K562 (cell line): ENCODE measurements around the gene RBPMS2. TPM values are rescaled to one million over a fixed set of nuclear protein-coding genes. Genes with fewer than 3 reads are reported as not detected.

Source experiments
- ATAC-seq: fragments of 200-7000 bp; cut with Tn5 transposase; 3 replicates; pipeline ENCODE4 v1.9.1; 2020; ENCODE audit warnings: moderate library complexity
- BruUV-seq: library from RNA; stranded (reverse); fragments of 400-500 nt; replicated peaks from 2 replicates; lab custom pipeline; 2021; lab: Mats Ljungman, UMichigan
- CTCF ChIA-PET: fragments of 300-600 bp; formaldehyde crosslinking; extraction: SDS; loops from one replicate; lab custom pipeline; 2021; ENCODE audit warnings: low intra/inter-chr PET ratio; lab: Yijun Ruan, JAX
- POLR2A ChIA-PET: fragments of 300-600, 350-650 bp; sonication (Branson Sonifier 250); formaldehyde crosslinking; extraction: SDS; loops from one replicate; lab custom pipeline; 2021; ENCODE audit warnings: antibody characterized with exemption, inconsistent platforms; lab: Yijun Ruan, JAX
- DNase-seq, 4 experiments: peaks; one replicate each; pipeline versions ENCODE4 v3.0.0 to v3.0.0-alpha.2; 2011 to 2018; ENCODE audit warnings: low spot score in 3 of 4, mixed read lengths in 3 of 4; ENCODE audit errors: extremely low read depth in 1 of 4
- FAIRE-seq: peaks from 2 replicates; lab custom pipeline; 2011; peaks lifted over from hg19 to GRCh38; lab: Jason Lieb, UNC
- H2AFZ ChIP-seq: 2 replicates; pipeline ENCODE4 v1.6.0; 2011; ENCODE audit warnings: low read depth, low read length, control low read depth, inconsistent platforms
- H3K27ac ChIP-seq: fragments of 200-600 bp; 3 replicates; pipeline ENCODE4 v1.8.0; 2011; ENCODE audit warnings: low read depth, mild to moderate bottlenecking, control low read depth, inconsistent platforms, low read length, moderate library complexity, mixed read lengths; ENCODE audit errors: extremely low read depth
- H3K27me3 ChIP-seq, 2 experiments: fragments of 300-600 bp in 1 of 2; 2 replicates in 1 of 2; 3 replicates in 1 of 2; pipeline versions ENCODE4 v1.6.0 to v1.8.0; 2011; ENCODE audit warnings: inconsistent platforms in 2 of 2, low read length in 2 of 2, mild to moderate bottlenecking in 1 of 2, mixed read lengths in 1 of 2, moderate library complexity in 1 of 2; ENCODE audit not compliant: control insufficient read depth in 2 of 2, insufficient read depth in 2 of 2
- H3K36me3 ChIP-seq: fragments of 300-600 bp; 3 replicates; pipeline ENCODE4 v1.8.0; 2011; ENCODE audit warnings: mild to moderate bottlenecking, low read length, inconsistent platforms; ENCODE audit not compliant: control insufficient read depth, insufficient read depth
- H3K4me1 ChIP-seq, 2 experiments: fragments of 200-600 bp in 1 of 2; replicated peaks in 1 of 2; 2 replicates in 1 of 2; 3 replicates in 1 of 2; pipeline versions ENCODE4 v1.5.1 to v1.8.0; 2011; ENCODE audit warnings: inconsistent platforms in 2 of 2, low read length in 2 of 2, mild to moderate bottlenecking in 1 of 2, mixed read lengths in 1 of 2, moderate library complexity in 1 of 2; ENCODE audit not compliant: control insufficient read depth in 2 of 2, insufficient read depth in 2 of 2
- H3K4me2 ChIP-seq: 2 replicates; pipeline ENCODE4 v1.6.1; 2011; ENCODE audit warnings: low read length, control low read depth, inconsistent platforms, mixed read lengths; ENCODE audit not compliant: insufficient read depth
- H3K4me3 ChIP-seq: fragments of 200-600 bp; sonication (generic), shearing (Covaris generic); 2 replicates; pipeline ENCODE4 v1.5.1; 2016; ENCODE audit warnings: control low read depth, inconsistent platforms
- H3K79me2 ChIP-seq: fragments of 200-600 bp; 3 replicates; pipeline ENCODE4 v1.8.0; 2011; ENCODE audit warnings: low read length, inconsistent platforms; ENCODE audit not compliant: control insufficient read depth, insufficient read depth
- H3K9ac ChIP-seq, 2 experiments: 2 replicates each; pipeline versions ENCODE4 v1.6.0 to v1.6.1; 2011; ENCODE audit warnings: low read depth in 2 of 2, low read length in 2 of 2, control low read depth in 1 of 2, inconsistent platforms in 1 of 2, mild to moderate bottlenecking in 1 of 2, mixed read lengths in 1 of 2; ENCODE audit not compliant: insufficient read depth in 1 of 2
- H3K9me1 ChIP-seq: one replicate; pipeline ENCODE4 v1.6.0; 2011; ENCODE audit warnings: inconsistent platforms, mild to moderate bottlenecking, low read length, moderate library complexity; ENCODE audit not compliant: control insufficient read depth, insufficient read depth
- H3K9me3 ChIP-seq: replicated peaks from 2 replicates; pipeline ENCODE4 v1.5.1; 2011; ENCODE audit warnings: low read depth, low read length, inconsistent platforms; ENCODE audit not compliant: control insufficient read depth, insufficient read depth
- H4K20me1 ChIP-seq: replicated peaks from 2 replicates; pipeline ENCODE4 v1.6.1; 2011; ENCODE audit warnings: low read length, inconsistent platforms, mixed read lengths; ENCODE audit not compliant: control insufficient read depth, insufficient read depth
- CHD1 ChIP-seq: fragments of 200-600 bp; sonication (generic); IDR thresholded peaks from one replicate; pipeline ENCODE4 v1.6.1; 2012; ENCODE audit warnings: mild to moderate bottlenecking, moderate library complexity, low read length, inconsistent platforms
- E2F3 ChIP-seq: fragments of 250-450 bp; sonication (Bioruptor Pico); IDR thresholded peaks from 2 replicates; pipeline ENCODE4 v1.4.0; 2020; ENCODE audit warnings: mild to moderate bottlenecking
- ETV5 ChIP-seq: sonication (generic); formaldehyde crosslinking; IDR thresholded peaks from 2 replicates; pipeline ENCODE4 v1.4.0; 2020; ENCODE audit warnings: low read depth, mild to moderate bottlenecking, missing genetic modification reagents
- ID3 ChIP-seq, 2 experiments: fragments of 250-450 bp in 1 of 2; fragments of 450-650 bp in 1 of 2; sonication (Bioruptor Pico) in 1 of 2; IDR thresholded peaks; 2 replicates each; pipeline versions ENCODE4 v1.6.1 to v1.8.0; 2016 to 2021; ENCODE audit warnings: mild to moderate bottlenecking in 2 of 2, moderate library complexity in 2 of 2, missing compliant biosample characterization in 1 of 2, missing genetic modification characterization in 1 of 2
- MBD2 ChIP-seq: sonication (generic); IDR thresholded peaks from 2 replicates; pipeline ENCODE4 v1.6.1; 2016; ENCODE audit warnings: low read depth, borderline replicate concordance
- NONO ChIP-seq, 2 experiments: fragments of 200-400 bp in 1 of 2; fragments of 450-650 bp in 1 of 2; formaldehyde crosslinking in 1 of 2; IDR thresholded peaks; 2 replicates each; pipeline ENCODE4 v1.6.1; 2017; ENCODE audit warnings: low read depth in 2 of 2, mild to moderate bottlenecking in 2 of 2, moderate library complexity in 2 of 2, low read length in 1 of 2
- NUFIP1 ChIP-seq: fragments of 450-650 bp; IDR thresholded peaks from 2 replicates; pipeline ENCODE4 v1.6.1; 2018; ENCODE audit not compliant: partially characterized antibody
- RBM17 ChIP-seq: fragments of 200-400 bp; formaldehyde crosslinking; IDR thresholded peaks from 2 replicates; pipeline ENCODE4 v1.6.1; 2017; ENCODE audit warnings: low read depth, mild to moderate bottlenecking, low read length, borderline replicate concordance
- SMARCB1 ChIP-seq: IDR thresholded peaks from 2 replicates; pipeline ENCODE4 v1.6.1; 2011; ENCODE audit warnings: improper control_type of control experiment, low read depth; ENCODE audit not compliant: insufficient read length
- TBL1XR1 ChIP-seq, 2 experiments: IDR thresholded peaks; 2 replicates each; pipeline ENCODE4 v1.6.1; 2012; ENCODE audit warnings: improper control_type of control experiment in 2 of 2, low read length in 2 of 2, mild to moderate bottlenecking in 1 of 2
- THRAP3 ChIP-seq: fragments of 450-650 bp; IDR thresholded peaks from 2 replicates; pipeline ENCODE4 v1.6.1; 2016; ENCODE audit warnings: mild to moderate bottlenecking, inconsistent platforms, borderline replicate concordance
- ZNF12 ChIP-seq: sonication (generic); formaldehyde crosslinking; IDR thresholded peaks from 2 replicates; pipeline ENCODE4 v1.4.0; 2020; ENCODE audit warnings: mild to moderate bottlenecking, missing genetic modification reagents
- ZNF133 ChIP-seq: fragments of 250-450 bp; sonication (Bioruptor Pico); IDR thresholded peaks from 2 replicates; pipeline ENCODE4 v1.4.0; 2020; ENCODE audit warnings: mild to moderate bottlenecking
- ZNF146 ChIP-seq: IDR thresholded peaks from one replicate; pipeline ENCODE4 v1.6.1; 2018; ENCODE audit warnings: missing compliant biosample characterization; ENCODE audit not compliant: unreplicated experiment
- WGBS: fragments of 100-300 bp; shearing (Covaris generic); methylation state at CpG from one replicate; pipeline ENCODE4 v1.1.6; 2016; ENCODE audit warnings: low coverage, mixed read lengths; ENCODE audit not compliant: insufficient coverage; ENCODE audit errors: missing lambda C conversion rate; 5-methylcytosine and 5-hydroxymethylcytosine counted together
- in situ Hi-C: fragments of 300-500 bp; cut with MboI; formaldehyde crosslinking; loops from 4 replicates; pipeline ENCODE4 v1.15.0; 2018; ENCODE audit warnings: inconsistent platforms, mixed read lengths
- intact Hi-C: fragments of 100-400 bp; cut with micrococcal nuclease; formaldehyde crosslinking; loops from 2 replicates; pipeline ENCODE4 v1.14.2; 2022
- polyA plus RNA-seq, 8 experiments: library from polyadenylated mRNA; depleted of rRNA in 4 of 8; stranded (reverse) in 5 of 8; unstranded in 3 of 8; fragments of >200 nt; fragmentation: Nextera tagmentation in 2 of 8; fragmentation: Illumina TruSeq in 1 of 8; extraction: Ambion mirVana in 2 of 8; extraction: Trizol in 1 of 8; gene quantifications; 2 replicates each; pipeline versions ENCODE4 v1.2.1 to v1.2.3, GENCODE V29; 2011 to 2014; ENCODE audit warnings: inconsistent platforms in 1 of 8, missing spikeins in 1 of 8
- total RNA-seq, 7 experiments: library from RNA; depleted of rRNA in 6 of 7; stranded (reverse); fragments of >200 nt in 6 of 7; fragmentation: Illumina TruSeq in 2 of 7; extraction: Trizol in 2 of 7; gene quantifications; 2 replicates each; pipeline versions ENCODE4 v1.2.1 to v1.2.3, GENCODE V29; 2011 to 2021; ENCODE audit warnings: low replicate concordance in 1 of 7

RBPMS2 gene
- total and polyA plus RNA-seq, 9 of the 15 experiments (the other 6 are each of a cell fraction or from before 2014, with no cell fraction given), result 0.11 to 2.6 (median 0.37) TPM; not detected in 1

- POLR2A ChIA-PET, result interaction anchor here (0.6 kb wide), 1 partner anchor 95 kb away, joined by 4 read pairs; no protein-coding TSS in a partner anchor
These were observed 4.8 kb downstream of the RBPMS2 start for GRCh38 chr15:64770626-64771025.

More at GRCh38 chr15:64770626-64771025, 4.8 kb downstream of the RBPMS2 start:
- peaks cover 0 to 29% of the 10 kb centered on the region in 2 experiments; a peak in 2 of 5 replicates for H3K27me3 ChIP-seq
- no peak overlapping the region for H3K27ac ChIP-seq
- H4K20me1 ChIP-seq, result 0 out of 2 replicates have a peak, but pooled peaks cover 4% of the 10 kb centered on the region
- FAIRE-seq (no peak), DNase-seq (no peak), ATAC-seq (no peak)
- H3K4me1 ChIP-seq, result peaks cover 8 to 19% of the 10 kb centered on the region in 2 experiments
- CTCF ChIA-PET, result no interaction called here
- intact Hi-C loops (no loop called here), in situ Hi-C loops (no loop called here)
- no peaks in the 10 kb centered on the region for H3K79me2 ChIP-seq
- no peaks in the 10 kb centered on the region for H3K36me3 ChIP-seq
- H3K4me2 ChIP-seq, result no peak overlapping the region
- no peak overlapping the region for H2AFZ ChIP-seq
- TF ChIP-seq ZNF146 (CRISPR knock-in tag), result no peak
- no peak for TF ChIP-seq RBM17
- TF ChIP-seq CHD1, result no peak
- no peak for TF ChIP-seq ETV5 (CRISPR knock-in tag)
- no peak for TF ChIP-seq MBD2
- TF ChIP-seq ID3 (CRISPR knock-in tag; IDR thresholded peaks at IDR 0.05), result no peak
- TF ChIP-seq ID3 (tag; IDR thresholded peaks at IDR 0.05), result no peak
- no peak for TF ChIP-seq TBL1XR1 (IDR thresholded peaks at IDR 0.05; ENCODE audit: low read length in 2 of 2)
- no peak for TF ChIP-seq NUFIP1
- no peak for TF ChIP-seq ZNF12 (CRISPR knock-in tag)
- TF ChIP-seq SMARCB1, result no peak
- TF ChIP-seq THRAP3, result no peak
- no peak for TF ChIP-seq ZNF133 (CRISPR knock-in tag)
- TF ChIP-seq E2F3, result no peak
- no peak for TF ChIP-seq NONO (IDR thresholded peaks at IDR 0.05; ENCODE audit: low read depth in 2 of 2, low read length in 1 of 2)
- 0% methylated on average over 2 of the region's 2 CpGs for WGBS
- no peaks in the 10 kb centered on the region for H3K9me3 ChIP-seq
- H3K4me3 ChIP-seq, result no peak overlapping the region
- no peak overlapping the region for H3K9ac ChIP-seq
- H3K9me1 ChIP-seq, result no peaks in the 10 kb centered on the region
- no TSS peak for BruUV-seq
